Keratinocyte (primary cell): ENCODE results near the gene CHST8. TPM values are rescaled to one million over a fixed set of nuclear protein-coding genes. Genes with fewer than 3 reads are reported as not detected.

ENCODE experiments used
- DNase-seq: peaks from one replicate; pipeline ENCODE4 v3.0.0-alpha.2; 2011; ENCODE audit warnings: low read depth, missing footprints, low spot score
- FAIRE-seq: peaks from 2 replicates; lab custom pipeline; 2011; peaks lifted over from hg19 to GRCh38; lab: Jason Lieb, UNC
- H2AFZ ChIP-seq: 2 replicates; pipeline ENCODE4 v1.6.0; 2012; ENCODE audit warnings: low read length, control low read depth, inconsistent platforms; ENCODE audit not compliant: control insufficient read depth
- H3K27ac ChIP-seq: 2 replicates; pipeline ENCODE4 v1.5.1; 2011; ENCODE audit warnings: low read length; ENCODE audit not compliant: control insufficient read depth, insufficient read depth
- H3K27me3 ChIP-seq: 3 replicates; pipeline ENCODE4 v1.6.0; 2011; ENCODE audit warnings: low read length; ENCODE audit not compliant: control insufficient read depth, insufficient read depth; ENCODE audit errors: extremely low read depth
- H3K36me3 ChIP-seq, 2 experiments: 2 replicates in 1 of 2; 3 replicates in 1 of 2; pipeline ENCODE4 v1.5.1; 2011; ENCODE audit warnings: low read length in 2 of 2, mild to moderate bottlenecking in 1 of 2; ENCODE audit not compliant: control insufficient read depth in 2 of 2, insufficient read depth in 2 of 2; ENCODE audit errors: extremely low read depth in 1 of 2
- H3K4me1 ChIP-seq: 3 replicates; pipeline ENCODE4 v1.5.1; 2011; ENCODE audit warnings: low read length; ENCODE audit not compliant: control insufficient read depth, insufficient read depth; ENCODE audit errors: extremely low read depth
- H3K4me2 ChIP-seq: 3 replicates; pipeline ENCODE4 v1.6.0; 2011; ENCODE audit warnings: low read depth, low read length; ENCODE audit not compliant: control insufficient read depth, insufficient read depth; ENCODE audit errors: extremely low read depth
- H3K4me3 ChIP-seq, 3 experiments: fragments of 200-600 bp in 1 of 3; sonication (generic) in 1 of 3; 2 replicates in 2 of 3; 3 replicates in 1 of 3; pipeline ENCODE4 v1.5.1; 2011 to 2016; ENCODE audit warnings: low read length in 3 of 3, mild to moderate bottlenecking in 3 of 3, control low read depth in 2 of 3, inconsistent platforms in 1 of 3, low read depth in 1 of 3, mixed read lengths in 1 of 3, mixed run types in 1 of 3, moderate library complexity in 1 of 3; ENCODE audit not compliant: control insufficient read depth in 2 of 3, insufficient read depth in 2 of 3; ENCODE audit errors: extremely low read depth in 1 of 3
- H3K79me2 ChIP-seq: 2 replicates; pipeline ENCODE4 v1.6.0; 2012; ENCODE audit warnings: low read length; ENCODE audit not compliant: control insufficient read depth, insufficient read depth
- H3K9ac ChIP-seq: 3 replicates; pipeline ENCODE4 v1.6.0; 2011; ENCODE audit warnings: low read length; ENCODE audit not compliant: control insufficient read depth, insufficient read depth; ENCODE audit errors: extremely low read depth
- H3K9me1 ChIP-seq: 3 replicates; pipeline ENCODE4 v1.6.0; 2011; ENCODE audit warnings: low read length; ENCODE audit not compliant: control insufficient read depth, insufficient read depth; ENCODE audit errors: extremely low read depth
- H3K9me3 ChIP-seq: 2 replicates; pipeline ENCODE4 v1.5.1; 2012; ENCODE audit warnings: low read depth, low read length; ENCODE audit not compliant: control insufficient read depth
- H4K20me1 ChIP-seq: 3 replicates; pipeline ENCODE4 v1.6.0; 2011; ENCODE audit warnings: low read length; ENCODE audit not compliant: control insufficient read depth, insufficient read depth; ENCODE audit errors: extremely low read depth
- CTCF ChIP-seq, 3 experiments: IDR thresholded peaks in 1 of 3; conservative IDR thresholded peaks in 1 of 3; optimal IDR thresholded peaks in 1 of 3; 2 replicates in 2 of 3; 3 replicates in 1 of 3; pipeline versions ENCODE3 to v1.5.1; 2011; ENCODE audit warnings: low read length in 3 of 3, mild to moderate bottlenecking in 3 of 3, moderate library complexity in 2 of 3, control low read depth in 1 of 3, inconsistent platforms in 1 of 3; ENCODE audit not compliant: insufficient read depth in 2 of 3; ENCODE audit errors: extremely low read depth in 1 of 3
- EZH2 ChIP-seq: IDR thresholded peaks from one replicate; pipeline ENCODE4 v1.6.1; 2012; ENCODE audit warnings: inconsistent platforms, mild to moderate bottlenecking, low read length, moderate library complexity
- dilution Hi-C: fragments of 300-500 bp; cut with MboI; formaldehyde crosslinking; loops from one replicate; pipeline ENCODE4 v1.7.0; 2020; ENCODE audit warnings: low sequenced_read_pairs; ENCODE audit not compliant: extremely low pct_ligation_motif_present
- polyA plus RNA-seq, 5 experiments: library from polyadenylated mRNA; depleted of rRNA in 3 of 5; stranded (reverse) in 3 of 5; stranded (forward) in 1 of 5; unstranded in 1 of 5; fragments of >200 nt; gene quantifications; 1 replicate in 1 of 5; 2 replicates in 3 of 5; 3 replicates in 1 of 5; pipeline versions ENCODE4 v1.2.1 to v1.2.3, GENCODE V29; 2011 to 2012; ENCODE audit warnings: missing spikeins in 2 of 5, low read depth in 1 of 5, low replicate concordance in 1 of 5

CHST8 gene
- polyA plus RNA-seq, 1 donor (not counting 4 experiments of a cell fraction or from before 2014, with no cell fraction given) = not detected

- no peak for FAIRE-seq
- H3K27me3 ChIP-seq = no peaks in the 10 kb centered on the region
- no peaks in the 10 kb centered on the region for H3K36me3 ChIP-seq
- DNase-seq = no peak
- H2AFZ ChIP-seq = no peak overlapping the region
- H3K9ac ChIP-seq = no peak overlapping the region
- H3K79me2 ChIP-seq = no peaks in the 10 kb centered on the region
- H3K27ac ChIP-seq = no peak overlapping the region
- TF ChIP-seq CTCF (optimal IDR thresholded peaks at IDR 0.05 in 1 of 3, IDR thresholded peaks at IDR 0.05 in 1 of 3, conservative IDR thresholded peaks at IDR 0.05 in 1 of 3; ENCODE audit: extremely low read depth in 1 of 3, insufficient read depth in 2 of 3, low read length in 3 of 3) (no peak), EZH2 (no peak)
- no peaks in the 10 kb centered on the region for H3K4me1 ChIP-seq
- no peak overlapping the region for H3K4me3 ChIP-seq
- H3K9me1 ChIP-seq = no peaks in the 10 kb centered on the region
- H4K20me1 ChIP-seq = no peaks in the 10 kb centered on the region
- H3K9me3 ChIP-seq = no peaks in the 10 kb centered on the region
- dilution Hi-C loops = no loop called here
- no peak overlapping the region for H3K4me2 ChIP-seq
Observed at GRCh38 chr19:33665776-33666595, 44.2 kb downstream of the CHST8 start.

- dilution Hi-C loops = no loop called here
- no peak overlapping the region for H2AFZ ChIP-seq
- no peak for DNase-seq
Observed at GRCh38 chr19:33667141-33667650, 45.4 kb downstream of the CHST8 start.

More at GRCh38 chr19:33667141-33667650, 45.4 kb downstream of the CHST8 start:
- Histone ChIP-seq H3K4me3 (no peak overlapping the region), H3K9me3 (no peaks in the 10 kb centered on the region), H3K4me1 (no peaks in the 10 kb centered on the region), H3K79me2 (no peaks in the 10 kb centered on the region), H3K27ac (no peak overlapping the region), H3K36me3 (no peaks in the 10 kb centered on the region), H4K20me1 (no peaks in the 10 kb centered on the region), H3K9me1 (no peaks in the 10 kb centered on the region), H3K4me2 (no peak overlapping the region), H3K9ac (no peak overlapping the region), H3K27me3 (no peaks in the 10 kb centered on the region)
- no peak for TF ChIP-seq CTCF (optimal IDR thresholded peaks at IDR 0.05 in 1 of 3, IDR thresholded peaks at IDR 0.05 in 1 of 3, conservative IDR thresholded peaks at IDR 0.05 in 1 of 3; ENCODE audit: extremely low read depth in 1 of 3, insufficient read depth in 2 of 3, low read length in 3 of 3)
- no peak for TF ChIP-seq EZH2
- no peak for FAIRE-seq
